Prostate gland (tissue), 2 donors: ENCODE measurements around the gene ATG5.

Experiments used
- POLR2A ChIP-seq: fragments of 450-650 bp; IDR thresholded peaks from one replicate; pipeline ENCODE4 v1.6.1; 2016; ENCODE audit warnings: antibody characterized with exemption, mild to moderate bottlenecking
- TF ChIP-seq, protein P1 (sequence below), 4 experiments: fragments of 200-600 bp in 2 of 4; fragments of 450-650 bp in 2 of 4; sonication (generic) in 2 of 4; IDR thresholded peaks; 1 replicate in 3 of 4; 2 replicates in 1 of 4; pipeline ENCODE4 v1.5.1; 2016 to 2019; ENCODE audit warnings: antibody characterized with exemption in 4 of 4, mild to moderate bottlenecking in 2 of 4, moderate library complexity in 2 of 4

DNA sequence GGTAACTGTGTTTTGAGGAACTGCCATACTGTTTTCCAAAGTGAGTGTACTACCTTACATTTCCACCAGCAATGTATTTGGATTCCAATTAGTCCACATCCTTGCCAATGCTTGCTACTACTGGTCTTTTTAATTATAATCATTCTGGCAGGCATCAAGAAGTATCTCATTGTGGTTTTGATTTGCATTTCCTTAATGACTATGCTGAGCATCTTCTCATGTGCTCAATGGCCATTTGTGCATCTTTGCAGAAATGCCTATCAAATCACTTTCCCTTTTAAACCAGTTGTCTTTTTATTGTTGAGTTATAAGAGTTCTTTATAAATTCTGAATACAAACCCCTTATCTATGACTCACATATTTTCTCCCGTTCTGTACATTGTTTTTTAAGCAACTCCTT is 75.9 kb downstream of the ATG5 start:
- TF ChIP-seq POLR2A: no peak
- TF ChIP-seq, protein P1, sequence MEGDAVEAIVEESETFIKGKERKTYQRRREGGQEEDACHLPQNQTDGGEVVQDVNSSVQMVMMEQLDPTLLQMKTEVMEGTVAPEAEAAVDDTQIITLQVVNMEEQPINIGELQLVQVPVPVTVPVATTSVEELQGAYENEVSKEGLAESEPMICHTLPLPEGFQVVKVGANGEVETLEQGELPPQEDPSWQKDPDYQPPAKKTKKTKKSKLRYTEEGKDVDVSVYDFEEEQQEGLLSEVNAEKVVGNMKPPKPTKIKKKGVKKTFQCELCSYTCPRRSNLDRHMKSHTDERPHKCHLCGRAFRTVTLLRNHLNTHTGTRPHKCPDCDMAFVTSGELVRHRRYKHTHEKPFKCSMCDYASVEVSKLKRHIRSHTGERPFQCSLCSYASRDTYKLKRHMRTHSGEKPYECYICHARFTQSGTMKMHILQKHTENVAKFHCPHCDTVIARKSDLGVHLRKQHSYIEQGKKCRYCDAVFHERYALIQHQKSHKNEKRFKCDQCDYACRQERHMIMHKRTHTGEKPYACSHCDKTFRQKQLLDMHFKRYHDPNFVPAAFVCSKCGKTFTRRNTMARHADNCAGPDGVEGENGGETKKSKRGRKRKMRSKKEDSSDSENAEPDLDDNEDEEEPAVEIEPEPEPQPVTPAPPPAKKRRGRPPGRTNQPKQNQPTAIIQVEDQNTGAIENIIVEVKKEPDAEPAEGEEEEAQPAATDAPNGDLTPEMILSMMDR (IDR thresholded peaks at IDR 0.05): no peak
